ENCODE measurements around the gene PODN. TPM values are rescaled to one million over a fixed set of nuclear protein-coding genes. Genes with fewer than 3 reads are reported as not detected.

The PODN gene
- total RNA-seq, 2 donors from 2014 or later, result 6.2 to 22.0 TPM

Other genes with a start within 250 kb of the PODN start
- gene ZYG11A, start 219.5 kb upstream of the PODN start, total RNA-seq, result under 1 TPM; 0.06 to 0.12 TPM
- 100 to 1,000 TPM; 136 to 159 TPM for gene ECHDC2, start 140.5 kb upstream of the PODN start, total RNA-seq
- 100 to 1,000 TPM; 303 to 312 TPM for gene SCP2, start 134.9 kb upstream of the PODN start, total RNA-seq
- 1 to 10 TPM in 1 of 2 donors, under 1 TPM in 1; 0.58 to 1.1 TPM for gene SLC1A7, start 80.4 kb downstream of the PODN start, total RNA-seq
- gene CPT2, start 134.6 kb downstream of the PODN start, total RNA-seq, result 10 to 100 TPM; 71.1 to 76.4 TPM
- 10 to 100 TPM; 31.3 to 33.3 TPM for gene CZIB, start 158.4 kb downstream of the PODN start, total RNA-seq
- 10 to 100 TPM; 28.8 to 33.5 TPM for gene MAGOH, start 176.3 kb downstream of the PODN start, total RNA-seq

Data from left colon (tissue), 2 donors.